AG08395 (cell line): Measurements from ENCODE around the gene C10orf143.
"Not testable (repeated sequence)": the region's sequence is repeated elsewhere in the genome, so short reads cannot be mapped to it uniquely, and the experiment has no call there.

Experiments used
- DNase-seq: peaks from one replicate; pipeline ENCODE4 v3.0.0; 2012; ENCODE audit warnings: mixed read lengths, low spot score

Gene C10orf143

DNA sequence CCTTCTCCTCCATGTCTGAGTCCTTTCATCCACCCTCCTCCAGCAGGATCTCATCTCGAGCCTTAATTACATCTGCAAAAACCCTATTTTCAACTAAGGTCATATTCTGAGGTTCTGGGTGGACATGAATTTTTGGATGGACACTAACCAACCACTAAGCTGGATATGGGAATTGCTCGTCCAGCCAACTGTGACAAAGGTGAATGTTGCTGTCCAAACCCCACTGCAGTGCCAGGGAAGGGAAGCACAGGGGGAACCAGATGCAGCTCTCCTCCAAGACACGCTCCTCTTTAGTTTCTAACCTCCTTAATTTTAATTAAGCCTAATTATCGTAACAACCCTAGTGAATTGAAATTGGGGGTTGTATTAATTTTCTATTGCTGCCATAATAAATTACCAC, 81.4 kb downstream of the C10orf143 start:
- peak; percentile 19 for DNase-seq

DNA sequence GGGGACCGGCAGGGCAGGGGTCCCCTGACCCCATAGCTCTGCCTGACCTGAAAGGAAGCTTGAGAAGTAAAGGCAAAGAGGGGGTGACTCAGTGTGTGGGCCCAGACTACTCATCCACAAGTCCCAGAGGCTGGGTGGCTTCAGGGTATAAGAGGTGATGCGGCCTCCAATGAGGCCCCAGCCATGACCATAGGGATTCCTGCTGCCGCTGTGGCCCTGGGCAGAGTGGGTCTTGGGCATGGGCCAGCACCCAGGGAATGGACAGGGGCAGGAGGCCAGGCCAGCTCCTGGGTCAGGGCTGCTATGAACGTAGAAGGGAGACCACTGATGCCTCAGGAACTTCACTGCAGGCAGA, 82.2 kb downstream of the C10orf143 start:
- no peak for DNase-seq

DNA sequence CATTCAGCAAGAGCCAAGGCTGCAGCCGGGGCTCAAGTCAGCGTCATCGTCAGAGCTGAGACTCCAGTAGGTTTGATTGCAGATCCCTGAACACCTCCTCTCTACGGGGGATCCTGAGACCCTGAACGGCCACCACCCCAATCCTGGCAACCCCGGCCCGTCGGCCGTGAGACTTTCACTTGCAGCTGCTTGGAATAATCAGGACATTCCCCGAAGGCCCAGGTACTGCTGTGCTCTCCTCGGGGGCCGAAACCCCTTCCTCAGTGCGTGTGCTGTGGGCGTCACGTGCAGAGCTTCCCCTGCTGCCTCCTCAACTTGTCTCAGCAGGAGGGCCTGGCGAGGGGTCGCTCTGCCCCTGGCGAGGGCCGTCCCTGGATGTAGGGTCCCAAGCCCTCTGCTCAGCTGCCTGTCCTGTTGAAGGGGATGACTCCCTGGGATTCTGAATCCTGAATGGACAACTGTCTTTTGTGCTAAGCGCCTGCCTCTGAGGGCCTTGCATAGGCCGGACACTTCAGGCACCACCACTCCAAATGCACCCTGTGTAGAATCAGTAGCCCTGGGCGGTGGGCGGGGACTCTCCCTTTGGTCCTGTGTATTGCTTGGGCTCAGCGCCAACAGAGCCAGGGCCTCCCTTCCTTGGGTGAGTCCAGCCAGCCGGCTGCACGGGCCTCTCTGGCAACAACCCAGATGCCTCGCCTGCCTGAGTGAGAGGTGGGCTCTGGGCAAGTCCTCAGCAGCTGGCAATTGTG, 82.7 kb downstream of the C10orf143 start:
- DNase-seq, result no peak

DNA sequence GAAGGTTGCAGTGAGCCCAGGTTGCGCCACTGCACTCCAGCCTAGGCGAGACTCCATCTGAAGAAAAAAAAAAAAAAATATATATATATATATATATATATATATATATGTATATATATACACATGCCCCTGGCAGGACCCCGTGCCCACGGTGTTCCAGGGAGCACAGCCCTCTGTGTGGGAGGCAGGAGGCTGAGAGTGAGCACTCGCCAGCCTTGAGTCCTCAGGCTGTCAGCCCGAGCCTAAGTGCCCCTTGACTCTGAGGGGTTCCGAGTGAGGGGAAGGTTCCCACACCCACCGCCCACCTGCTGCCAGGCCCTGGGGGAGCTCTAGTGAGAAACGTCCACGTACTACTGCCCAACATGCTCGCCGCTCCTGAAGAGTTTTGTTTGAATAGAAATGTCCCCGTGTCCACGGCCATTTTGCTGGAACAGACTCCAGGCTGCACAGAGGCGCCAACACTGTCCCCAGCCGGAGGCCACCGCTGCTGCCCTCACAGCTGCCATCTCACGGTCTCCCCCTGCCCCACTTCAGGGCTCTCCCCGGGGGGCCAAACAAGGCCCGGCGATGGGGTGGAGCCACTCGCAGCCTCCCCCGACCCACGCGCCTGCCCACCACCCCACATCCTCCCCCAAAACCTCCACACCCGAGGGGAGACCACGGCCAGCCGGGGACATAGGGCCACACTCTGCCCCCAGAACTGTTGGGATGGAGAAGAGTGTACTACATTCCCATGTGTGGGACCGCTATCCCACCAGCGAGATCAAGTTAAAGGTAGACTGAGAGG, 83.8 kb downstream of the C10orf143 start:
- no peak for DNase-seq

DNA sequence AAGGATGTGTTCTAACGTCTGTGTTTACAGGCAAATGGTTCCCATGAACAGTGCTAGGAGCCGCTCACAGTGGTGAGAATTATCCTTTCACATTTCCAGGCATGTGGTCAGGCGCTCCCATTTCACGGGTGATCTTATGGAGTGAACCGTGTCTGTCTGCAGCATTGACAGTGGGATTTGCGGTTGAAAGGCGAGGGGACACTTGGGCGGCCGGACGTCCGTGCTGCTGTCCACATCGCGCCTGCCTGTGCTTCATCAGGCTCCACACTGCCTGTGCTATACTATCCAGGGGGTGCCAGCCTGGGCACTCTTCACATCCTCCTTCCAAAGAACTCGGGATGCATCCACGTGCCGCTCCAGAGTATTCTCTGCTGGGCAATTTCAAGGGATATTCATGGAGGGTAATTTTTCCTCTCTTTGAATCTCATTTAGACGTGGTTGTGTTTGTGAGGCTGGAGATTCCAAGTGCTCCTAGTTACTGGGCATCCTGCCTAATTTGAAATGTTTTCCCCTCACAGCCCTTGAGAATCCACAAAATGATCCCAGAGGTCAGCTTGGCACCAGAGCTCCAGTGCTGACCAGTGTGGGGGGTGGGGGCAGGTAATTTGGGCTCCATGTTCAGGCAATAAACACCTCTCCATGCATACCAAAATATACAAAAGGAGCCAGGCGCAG, 84.7 kb downstream of the C10orf143 start:
- DNase-seq, result no peak

DNA sequence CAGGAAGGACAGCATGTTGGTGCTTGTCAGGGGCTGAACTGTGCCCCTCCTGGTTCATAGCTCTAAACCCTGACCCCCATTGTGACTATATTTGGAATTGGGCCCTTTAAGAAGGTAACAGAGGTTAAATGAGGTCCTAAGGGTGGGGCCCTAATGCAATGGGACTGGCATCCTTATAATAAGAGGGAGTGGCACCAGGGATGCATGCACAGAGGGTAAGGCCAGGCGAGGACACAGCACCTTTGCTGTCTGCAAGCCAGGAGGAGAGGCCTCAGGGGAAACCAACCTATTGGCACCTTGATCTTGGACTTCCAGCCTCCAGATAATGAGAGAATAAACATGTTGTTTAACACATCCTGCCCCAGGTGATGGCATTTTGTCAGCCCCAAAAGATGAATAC, 85.3 kb downstream of the C10orf143 start:
- DNase-seq, result no peak

DNA sequence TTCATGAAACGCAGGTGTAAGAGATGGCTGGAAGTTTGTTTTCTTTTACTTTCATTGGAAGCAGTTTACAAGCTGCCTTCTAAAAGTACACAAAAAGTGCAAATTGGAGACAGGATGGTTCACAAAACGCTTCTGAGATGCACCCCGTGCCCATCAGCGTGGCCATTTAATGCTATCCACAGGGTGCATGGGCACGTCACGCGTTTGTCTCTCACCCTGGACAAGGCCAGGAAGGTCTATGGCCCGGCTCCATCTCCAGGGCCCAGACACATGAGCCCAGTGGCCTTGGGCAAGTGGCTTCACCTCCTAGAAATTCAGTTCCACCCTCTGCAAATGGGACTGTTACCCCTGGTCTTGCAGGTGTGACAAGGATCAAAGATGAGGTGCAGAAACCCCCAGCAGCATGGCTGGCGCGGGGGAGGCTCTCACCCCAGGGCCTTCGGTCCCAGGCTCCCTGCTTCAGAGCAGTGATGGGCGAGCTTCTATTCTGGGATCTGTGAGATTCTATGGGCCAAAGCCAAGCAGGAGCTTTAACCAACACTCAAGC, 85.8 kb downstream of the C10orf143 start:
- no peak for DNase-seq

DNA sequence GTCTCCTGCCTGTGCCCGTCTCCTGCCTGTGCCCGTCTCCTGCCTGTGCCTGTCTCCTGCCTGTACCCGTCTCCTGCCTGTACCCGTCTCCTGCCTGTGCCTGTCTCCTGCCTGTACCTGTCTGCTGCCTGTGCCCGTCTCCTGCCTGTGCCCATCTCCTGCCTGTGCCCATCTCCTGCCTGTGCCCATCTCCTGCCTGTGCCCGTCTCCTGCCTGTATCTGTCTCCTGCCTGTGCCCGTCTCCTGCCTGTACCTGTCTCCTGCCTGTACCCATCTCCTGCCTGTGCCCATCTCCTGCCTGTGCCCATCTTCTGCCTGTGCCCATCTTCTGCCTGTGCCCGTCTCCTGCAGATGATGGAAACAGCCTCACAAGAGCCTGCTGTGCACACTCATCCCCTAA, 86.3 kb downstream of the C10orf143 start:
- DNase-seq, result not testable (repeated sequence)

DNA sequence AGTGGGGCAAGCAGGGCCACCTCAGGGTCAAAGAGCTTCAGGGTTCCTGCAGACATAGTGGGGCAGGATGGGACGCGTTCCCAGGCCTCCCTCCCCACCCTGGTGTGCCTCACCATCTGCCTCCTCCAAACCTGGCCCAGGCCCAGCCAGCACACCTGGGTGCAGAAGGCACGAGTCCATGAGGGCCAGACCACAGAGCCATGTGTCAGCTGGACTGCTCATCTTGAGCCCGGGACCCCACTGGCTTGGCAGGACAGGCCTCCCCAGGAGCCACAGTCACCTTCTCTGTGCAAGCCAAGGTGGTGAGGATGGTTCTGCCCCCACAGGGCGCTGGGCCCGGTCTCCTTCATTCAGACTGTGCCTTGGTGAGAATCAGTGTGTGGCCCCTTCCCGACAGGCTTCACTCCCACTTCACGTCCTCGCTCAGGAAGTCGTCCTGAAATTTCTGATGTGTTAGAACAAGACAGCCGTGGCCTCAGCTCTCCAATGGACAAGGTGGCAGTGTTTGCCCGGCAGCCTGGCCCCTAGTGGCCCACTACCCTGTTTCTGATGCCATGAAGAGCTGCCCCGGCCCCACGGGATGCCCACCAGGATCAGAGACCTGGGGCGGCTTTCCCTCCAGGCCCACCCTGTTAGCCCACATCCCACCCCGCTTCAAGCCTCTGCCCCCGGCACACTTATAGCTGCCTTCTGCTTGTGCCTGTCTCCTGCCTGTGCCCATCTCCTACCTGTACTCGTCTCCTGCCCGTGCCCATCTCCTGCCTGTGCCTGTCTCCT, 87.0 kb downstream of the C10orf143 start:
- no peak for DNase-seq

DNA sequence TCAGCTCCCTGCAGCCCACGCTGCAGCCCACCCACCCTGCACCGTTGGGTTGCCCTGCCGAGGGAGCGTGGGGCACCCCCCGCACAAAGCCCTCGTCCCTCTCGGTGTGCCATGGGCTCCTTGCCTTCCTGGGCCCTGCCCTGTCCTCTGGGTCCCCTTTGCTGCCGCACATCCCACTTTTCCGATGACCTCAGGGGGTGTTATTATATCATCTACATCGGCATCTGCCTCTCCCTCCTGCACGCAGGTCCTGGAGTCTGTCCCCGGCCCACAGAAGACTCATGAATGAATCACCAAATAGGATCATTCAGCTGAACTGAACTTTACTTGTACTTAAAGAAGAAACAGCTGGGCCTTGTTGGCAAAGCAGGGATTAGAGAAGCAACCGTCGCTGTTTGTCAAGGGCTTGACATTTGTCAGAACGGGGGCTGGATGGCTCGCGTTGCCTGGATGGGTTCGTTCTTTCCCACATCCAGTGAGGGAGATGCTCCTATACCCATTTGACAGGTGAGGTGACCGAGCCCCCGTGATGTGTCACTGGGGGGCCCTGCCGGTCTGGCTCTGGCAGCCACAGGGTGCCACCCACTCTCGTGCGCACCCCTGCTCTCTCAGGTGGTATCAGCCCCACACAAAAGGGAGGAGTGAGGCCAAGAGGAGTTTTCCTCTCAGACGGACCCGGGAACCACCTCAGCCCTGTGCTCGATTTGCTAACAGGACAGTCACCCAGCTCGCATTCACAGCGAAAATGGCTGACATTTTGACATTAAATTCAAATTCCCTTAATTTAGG, 87.9 kb downstream of the C10orf143 start:
- DNase-seq, result peak; percentile 95

DNA sequence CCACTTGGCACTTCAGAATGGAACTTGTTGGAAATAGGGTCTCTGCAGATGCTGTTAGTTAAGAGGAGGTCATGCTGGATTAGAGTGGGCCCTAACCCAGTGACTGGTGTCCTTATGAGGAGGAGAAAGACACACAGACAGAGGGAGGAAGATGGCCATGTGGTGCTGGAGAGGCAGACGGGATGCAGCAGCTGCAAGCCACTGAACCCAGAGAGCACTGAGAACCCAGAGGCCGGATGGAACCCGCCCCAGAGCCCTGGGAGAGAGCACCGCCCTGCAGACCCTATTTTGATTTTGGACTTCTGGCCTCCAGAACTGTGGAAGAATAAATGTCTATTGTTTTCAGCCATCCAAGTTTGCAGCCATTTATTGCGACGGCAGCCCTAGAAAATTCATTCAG, 88.5 kb downstream of the C10orf143 start:
- DNase-seq, result no peak

DNA sequence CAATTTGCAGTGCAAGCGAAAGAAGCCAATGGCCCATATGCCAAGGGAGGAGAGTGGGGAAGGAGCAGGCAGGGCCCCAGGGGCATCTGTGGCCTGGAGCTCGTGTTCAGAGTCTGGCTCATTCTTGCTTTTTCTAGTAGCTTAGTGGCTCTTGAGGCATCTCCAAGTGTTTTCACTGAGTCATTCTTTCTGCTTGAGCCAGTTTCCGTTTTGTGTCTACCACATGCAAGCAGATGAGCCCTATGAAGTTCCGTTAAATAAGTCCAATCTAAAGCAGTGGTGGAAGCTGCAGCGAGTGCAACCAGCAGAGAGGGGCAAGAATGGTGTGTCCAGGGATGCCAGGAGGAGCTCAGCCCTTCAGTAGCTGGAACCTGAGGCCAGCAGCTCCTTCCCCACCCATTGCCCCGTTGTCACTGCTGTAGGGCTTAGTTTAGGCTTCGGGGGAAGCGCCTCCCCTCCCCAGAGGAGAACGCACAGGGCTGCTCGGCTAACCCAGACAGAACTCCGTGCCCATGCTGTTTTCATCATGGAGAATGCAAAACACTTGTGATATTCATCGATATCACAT, 89.2 kb downstream of the C10orf143 start:
- DNase-seq, result peak; percentile 89

DNA sequence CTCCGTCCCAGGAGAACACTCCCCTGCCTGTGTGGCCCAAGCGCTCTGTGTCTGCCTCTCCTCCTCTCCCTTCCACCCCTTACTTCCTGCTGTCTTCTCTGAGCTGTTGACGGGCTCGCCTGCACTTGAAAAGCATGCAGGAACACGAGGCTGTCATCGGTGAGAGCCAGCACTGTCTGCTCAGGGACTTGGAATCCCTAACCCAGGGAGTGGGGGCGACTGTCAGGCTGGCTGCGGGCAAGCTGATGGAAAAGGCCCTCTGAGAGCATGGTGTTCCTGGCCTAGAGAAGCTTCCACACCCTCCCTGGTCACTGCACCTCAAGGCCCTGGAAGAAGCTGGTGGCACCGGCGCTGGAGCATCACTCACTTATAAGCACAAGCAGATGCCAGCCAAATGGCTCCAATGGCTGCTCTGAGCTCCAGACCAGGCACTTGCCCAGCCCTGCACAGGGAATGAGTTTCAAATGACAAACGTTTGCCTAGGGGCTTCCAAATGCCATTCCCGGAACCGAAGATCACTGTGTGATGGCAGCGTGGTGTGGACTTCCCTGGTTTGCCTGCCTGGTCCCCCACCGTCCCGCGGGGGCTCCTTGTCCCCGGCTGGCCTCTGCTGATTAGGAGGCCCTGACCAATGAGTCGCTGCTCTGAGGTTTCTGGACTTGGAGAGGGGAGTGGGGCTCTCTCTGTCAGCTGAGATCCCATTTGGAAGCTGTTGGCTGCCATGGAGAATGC, 89.8 kb downstream of the C10orf143 start:
- peak; percentile 41 for DNase-seq

DNA sequence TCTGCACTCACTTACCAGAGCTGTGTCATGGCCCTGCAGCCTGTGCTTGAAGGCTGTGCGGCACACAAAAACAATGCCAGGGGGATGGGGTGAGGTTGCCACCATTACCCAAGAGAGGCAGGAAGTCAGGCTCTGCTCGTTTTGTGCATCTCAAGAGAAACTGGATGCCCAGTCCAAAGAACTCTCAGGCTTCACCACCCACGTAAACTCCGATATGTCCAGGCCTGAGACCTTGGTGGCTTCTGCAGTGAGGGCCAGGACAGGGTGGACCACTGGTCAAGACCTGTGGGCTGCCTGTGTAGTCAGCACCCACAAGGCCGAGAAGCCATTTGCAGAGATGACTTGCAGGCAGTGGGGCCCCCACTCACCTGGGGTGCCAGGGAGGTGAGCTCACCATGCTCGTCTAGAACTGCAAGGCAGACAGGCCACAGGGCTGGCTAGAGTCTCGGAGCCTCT, 91.9 kb downstream of the C10orf143 start:
- no peak for DNase-seq

DNA sequence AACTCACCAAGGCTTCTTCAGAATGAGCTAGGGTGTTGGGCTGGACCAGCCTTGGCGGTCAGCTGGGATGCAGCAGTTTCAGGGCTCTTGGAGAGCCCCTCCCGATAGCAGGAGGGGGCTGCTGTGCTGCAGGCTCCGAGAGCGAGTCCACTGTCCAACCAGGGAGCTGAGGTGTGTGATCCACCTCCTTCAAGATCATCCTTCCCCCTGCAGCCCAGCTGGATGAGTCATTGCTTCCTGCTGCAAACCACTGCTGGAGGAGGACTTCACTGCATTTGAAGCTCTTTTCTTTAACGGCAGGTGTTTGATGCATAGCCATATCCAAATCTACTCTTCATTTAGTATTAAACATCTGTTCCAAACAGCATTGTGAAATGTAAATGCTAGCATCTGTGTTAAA, 92.4 kb downstream of the C10orf143 start:
- peak; percentile 70 for DNase-seq

DNA sequence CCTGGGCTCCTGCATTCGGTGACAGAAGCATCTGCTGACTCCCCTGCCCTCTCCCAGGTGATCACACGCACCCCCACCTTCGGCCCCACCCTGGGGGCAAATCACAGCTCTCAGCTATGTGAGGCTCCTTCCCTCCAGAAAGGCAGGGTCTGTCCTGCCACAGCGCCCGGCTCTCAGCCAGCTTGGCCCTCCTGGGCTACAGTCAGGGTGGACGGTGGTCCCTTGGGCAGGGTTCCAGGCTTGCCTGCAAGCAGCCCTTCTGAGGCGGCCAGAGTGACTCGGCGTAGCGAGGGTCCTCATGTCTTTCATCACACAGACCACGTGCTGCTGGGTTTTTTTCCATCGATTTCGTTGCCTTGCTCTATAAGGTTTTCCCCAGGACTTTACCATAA, 93.0 kb downstream of the C10orf143 start:
- DNase-seq, result no peak

DNA sequence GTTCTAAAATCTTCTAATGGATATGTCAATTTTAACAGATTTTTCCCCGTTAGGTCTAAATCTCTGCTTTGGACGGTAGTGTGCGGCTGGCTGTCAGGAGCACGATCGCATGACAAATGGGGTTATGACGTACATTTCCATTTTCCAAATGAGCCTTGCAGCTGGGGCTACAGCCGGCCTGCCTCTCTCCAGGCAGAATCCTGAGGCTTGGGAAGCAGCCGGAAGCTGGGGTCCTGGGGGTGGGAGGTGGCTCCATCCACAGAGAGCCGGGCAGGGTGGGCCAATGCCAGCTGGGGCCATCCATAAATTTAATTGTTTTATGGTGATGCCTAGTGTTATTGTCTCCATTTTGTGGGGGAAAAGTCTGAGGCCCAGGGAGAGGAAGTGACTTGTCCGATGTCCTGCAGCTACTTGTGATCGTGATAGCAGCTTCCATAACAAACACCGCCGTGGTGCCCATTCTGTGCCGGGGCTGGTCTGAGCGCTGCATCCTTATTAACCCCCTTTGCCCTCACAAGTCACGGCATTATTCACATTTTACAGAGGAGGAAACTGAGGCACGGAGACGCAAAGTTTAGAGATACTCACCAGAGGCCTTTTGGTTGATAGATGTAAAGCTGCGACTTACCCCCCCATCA, 93.5 kb downstream of the C10orf143 start:
- no peak for DNase-seq

DNA sequence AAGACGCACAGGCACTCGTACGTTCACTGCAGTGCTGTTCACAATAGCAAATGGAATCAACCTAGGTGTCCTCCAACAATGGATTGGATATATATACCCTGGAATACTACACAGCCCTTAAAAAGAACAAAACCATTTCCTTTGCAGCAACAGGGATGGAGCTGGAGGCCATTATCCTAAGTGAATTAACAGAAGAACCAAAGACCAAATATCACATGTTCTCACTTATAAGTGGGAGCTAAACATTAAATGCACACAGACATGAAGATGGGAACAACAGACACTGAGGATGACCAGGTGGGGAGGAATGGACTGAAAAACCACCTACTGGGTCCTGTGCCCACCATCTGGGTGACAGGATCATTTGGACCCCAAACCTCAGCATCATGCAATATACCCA, 94.5 kb downstream of the C10orf143 start:
- no peak for DNase-seq

DNA sequence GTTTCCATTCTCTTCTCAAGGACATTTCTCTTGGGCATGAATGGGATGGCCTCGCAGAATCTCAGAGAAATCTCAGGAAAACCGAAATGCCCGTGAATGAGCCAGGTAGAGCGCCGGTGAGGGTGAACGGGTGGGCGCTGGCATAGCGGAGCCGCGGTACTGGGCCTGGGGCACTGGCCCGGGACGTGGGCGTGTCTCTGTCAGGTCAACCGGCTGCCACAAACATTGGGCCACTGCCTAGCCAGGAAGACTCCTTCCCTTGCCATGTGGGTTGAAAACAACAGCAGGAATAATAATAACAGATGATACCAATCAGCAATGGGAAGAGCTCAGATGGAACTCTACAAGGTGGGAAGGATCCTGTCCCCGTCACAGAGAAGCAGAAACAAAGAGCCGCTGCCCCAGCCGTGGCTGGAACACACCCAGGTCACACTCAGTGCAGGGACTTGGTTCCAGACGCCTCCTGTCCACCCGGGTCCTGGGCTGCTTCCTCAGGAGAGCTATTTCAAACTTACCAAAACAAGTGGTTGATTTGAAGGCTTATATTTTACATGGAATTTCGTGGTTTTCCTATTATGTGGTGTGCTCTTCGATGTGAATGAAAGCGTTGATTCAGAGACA, 95.4 kb downstream of the C10orf143 start:
- DNase-seq, result no peak
